Esophagus squamous epithelium (tissue), 5 donors: Measurements from ENCODE around the gene EWSR1. TPM values are rescaled to one million over a fixed set of nuclear protein-coding genes. Genes with fewer than 3 reads are reported as not detected.
"Not testable (repeated sequence)": the region's sequence is repeated elsewhere in the genome, so short reads cannot be mapped to it uniquely, and the experiment has no call there.

Experiments used
- DNase-seq: peaks from one replicate; lab custom pipeline; 2025; lab: John Stamatoyannopoulos, UW
- H3K27ac ChIP-seq, 4 donors: fragments of 200-600 bp; sonication (generic); one replicate each; pipeline ENCODE4 v1.5.1; 2016 to 2019; ENCODE audit warnings: mild to moderate bottlenecking in 1 of 4
- H3K27me3 ChIP-seq, 4 donors: fragments of 200-600 bp; sonication (generic); 1 replicate in 3 of 4; 2 replicates in 1 of 4; pipeline versions ENCODE4 v1.5.1 to v1.6.0; 2017 to 2021; ENCODE audit warnings: antibody characterized with exemption in 1 of 4
- H3K36me3 ChIP-seq, 3 donors: fragments of 200-600 bp; sonication (generic); one replicate each; pipeline ENCODE4 v1.5.1; 2016 to 2019
- H3K4me1 ChIP-seq, 3 donors: fragments of 200-600 bp; sonication (generic); one replicate each; pipeline ENCODE4 v1.5.1; 2017 to 2019
- H3K4me3 ChIP-seq, 4 donors: fragments of 200-600 bp; sonication (generic); 1 replicate in 3 of 4; 2 replicates in 1 of 4; pipeline ENCODE4 v1.5.1; 2016 to 2019; ENCODE audit warnings: mild to moderate bottlenecking in 2 of 4, moderate library complexity in 1 of 4
- H3K9me3 ChIP-seq, 3 donors: fragments of 200-600 bp; sonication (generic); one replicate each; pipeline ENCODE4 v1.5.1; 2016 to 2019
- POLR2A ChIP-seq, 4 donors: fragments of 450-650 bp; IDR thresholded peaks; one replicate each; pipeline ENCODE4 v1.6.1; 2017; ENCODE audit warnings: antibody characterized with exemption in 4 of 4, mild to moderate bottlenecking in 4 of 4, moderate library complexity in 3 of 4
- WGBS, 2 donors: methylation state at CpG; one replicate each; pipeline ENCODE4 v1.1.5; 2018; 5-methylcytosine and 5-hydroxymethylcytosine counted together
- intact Hi-C: fragments of 100-400 bp; cut with DNase I; formaldehyde crosslinking; loops from one replicate; pipeline ENCODE4 v1.15.0; 2022
- total RNA-seq, 4 donors: library from RNA; depleted of rRNA; stranded (reverse); fragments of >200 nt; gene quantifications; one replicate each; pipeline ENCODE4 v1.1.0, GENCODE V29; 2016
- TF ChIP-seq, protein P1 (sequence below), 6 experiments: fragments of 450-650 bp in 4 of 6; fragments of 200-600 bp in 2 of 6; sonication (generic) in 2 of 6; IDR thresholded peaks; one replicate each; pipeline ENCODE4 v1.5.1; 2016 to 2019; ENCODE audit warnings: antibody characterized with exemption in 6 of 6, mild to moderate bottlenecking in 4 of 6, moderate library complexity in 4 of 6
- donor health status: DM: yes; HTN: yes; CAD: no.

EWSR1 gene
- total RNA-seq, 4 donors from 2014 or later, result 124 to 217 (median 174) TPM

DNA sequence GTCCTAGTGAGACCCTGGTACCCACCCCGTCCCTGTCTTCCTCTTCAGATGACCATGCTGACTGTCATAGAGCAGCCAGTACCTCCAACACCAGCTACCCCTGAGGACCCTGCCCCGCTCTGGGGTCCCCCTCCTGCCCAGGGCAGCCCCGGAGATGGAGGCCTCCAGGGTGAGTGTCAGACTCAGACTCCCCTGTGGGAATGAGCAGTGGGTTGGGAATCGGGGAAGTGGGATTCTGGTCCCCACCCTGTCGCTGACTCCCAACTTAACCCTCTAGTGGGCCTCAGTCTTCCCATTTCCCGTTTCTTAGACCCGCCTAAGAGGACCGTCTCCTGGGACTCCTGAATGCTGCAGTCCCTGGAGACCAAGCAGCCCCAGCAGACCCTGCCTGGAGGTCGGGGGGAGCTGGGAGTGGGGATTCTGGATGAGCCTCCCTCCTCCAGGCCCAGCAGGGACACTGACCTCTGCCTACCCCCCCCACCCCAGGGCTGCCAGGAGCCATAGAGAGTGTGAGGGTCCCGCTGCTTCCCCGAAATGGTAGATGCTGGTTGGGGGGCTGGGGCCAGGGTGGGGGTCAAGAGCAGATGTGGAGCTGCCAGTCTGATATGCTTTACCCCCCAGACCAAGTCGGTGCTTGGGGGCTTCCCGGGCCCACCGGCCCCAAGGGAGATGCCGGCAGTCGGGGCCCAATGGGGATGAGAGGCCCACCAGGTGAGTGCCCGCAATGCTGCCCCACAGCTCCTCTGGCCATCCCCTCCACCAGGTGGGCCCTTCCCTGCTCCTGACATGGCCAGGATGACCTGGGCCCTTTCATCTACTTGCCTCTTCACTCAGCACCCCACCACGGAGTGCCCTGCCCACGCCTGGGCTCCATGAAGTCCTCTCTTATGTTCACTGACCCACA is 36.8 kb upstream of the EWSR1 start:
- intact Hi-C loops, result no loop called here
- no peak for DNase-seq
- H3K4me1 ChIP-seq, result peaks cover 0 to 16% (median 5%) of the 10 kb centered on the region in 3 donors

DNA sequence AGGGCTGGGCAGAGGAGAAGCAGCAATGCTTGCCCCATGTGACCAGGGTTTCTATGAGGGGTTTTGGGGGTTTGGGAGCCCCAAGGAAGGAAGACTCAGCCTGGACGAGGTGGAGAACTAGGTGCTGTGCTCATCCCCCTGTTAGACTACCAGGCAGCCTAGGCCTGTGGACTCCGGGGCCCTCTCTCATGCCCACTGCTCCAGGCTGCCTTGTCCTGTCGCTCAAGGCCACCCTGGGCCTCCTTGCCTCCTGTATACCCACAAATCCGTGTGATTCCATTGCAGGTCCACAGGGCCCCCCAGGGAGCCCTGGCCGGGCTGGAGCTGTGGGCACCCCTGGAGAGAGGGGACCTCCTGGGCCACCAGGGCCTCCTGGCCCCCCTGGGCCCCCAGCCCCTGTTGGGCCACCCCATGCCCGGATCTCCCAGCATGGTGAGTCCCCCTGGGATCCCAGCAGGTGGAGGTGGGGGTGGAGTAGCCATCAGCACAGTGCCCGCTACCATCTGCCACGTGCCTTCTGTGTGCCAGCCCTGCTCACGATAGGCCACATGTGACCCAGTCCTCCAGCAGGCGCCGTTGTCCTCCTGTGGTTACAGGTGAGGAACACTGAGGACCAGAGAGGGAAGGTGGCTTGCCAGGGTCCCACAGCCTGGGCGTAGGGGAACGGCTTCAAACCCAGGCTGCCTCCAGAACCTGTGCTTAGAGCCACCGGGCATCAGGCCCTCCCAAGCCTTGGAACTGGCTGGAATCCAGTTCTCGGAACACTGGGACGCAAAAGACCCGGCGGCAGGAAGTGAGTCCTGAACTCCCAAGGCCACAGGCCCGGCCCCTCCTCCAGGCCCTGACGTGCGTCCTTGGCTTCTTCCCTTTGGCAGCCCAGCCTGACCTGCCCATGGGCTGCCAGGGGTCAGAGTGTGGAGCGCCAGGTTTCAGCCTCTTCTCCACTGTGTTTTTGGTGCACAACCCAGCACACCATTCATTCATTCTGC is 35.8 kb upstream of the EWSR1 start:
- no peaks in the 10 kb centered on the region for H3K27me3 ChIP-seq
- H3K9me3 ChIP-seq, result no peaks in the 10 kb centered on the region
- H3K4me1 ChIP-seq, result peaks cover 0 to 13% (median 5%) of the 10 kb centered on the region in 3 donors
- H3K27ac ChIP-seq, result peak overlapping the region in 1 of 4 donors; percentile 49
- TF ChIP-seq, protein P1, sequence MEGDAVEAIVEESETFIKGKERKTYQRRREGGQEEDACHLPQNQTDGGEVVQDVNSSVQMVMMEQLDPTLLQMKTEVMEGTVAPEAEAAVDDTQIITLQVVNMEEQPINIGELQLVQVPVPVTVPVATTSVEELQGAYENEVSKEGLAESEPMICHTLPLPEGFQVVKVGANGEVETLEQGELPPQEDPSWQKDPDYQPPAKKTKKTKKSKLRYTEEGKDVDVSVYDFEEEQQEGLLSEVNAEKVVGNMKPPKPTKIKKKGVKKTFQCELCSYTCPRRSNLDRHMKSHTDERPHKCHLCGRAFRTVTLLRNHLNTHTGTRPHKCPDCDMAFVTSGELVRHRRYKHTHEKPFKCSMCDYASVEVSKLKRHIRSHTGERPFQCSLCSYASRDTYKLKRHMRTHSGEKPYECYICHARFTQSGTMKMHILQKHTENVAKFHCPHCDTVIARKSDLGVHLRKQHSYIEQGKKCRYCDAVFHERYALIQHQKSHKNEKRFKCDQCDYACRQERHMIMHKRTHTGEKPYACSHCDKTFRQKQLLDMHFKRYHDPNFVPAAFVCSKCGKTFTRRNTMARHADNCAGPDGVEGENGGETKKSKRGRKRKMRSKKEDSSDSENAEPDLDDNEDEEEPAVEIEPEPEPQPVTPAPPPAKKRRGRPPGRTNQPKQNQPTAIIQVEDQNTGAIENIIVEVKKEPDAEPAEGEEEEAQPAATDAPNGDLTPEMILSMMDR (IDR thresholded peaks at IDR 0.05), result no peak
- no peak for TF ChIP-seq POLR2A (IDR thresholded peaks at IDR 0.05)
- intact Hi-C loops, result no loop called here
- no peak overlapping the region for H3K4me3 ChIP-seq
- no peak for DNase-seq
- 56 to 64% methylated on average over 3 to 4 of the region's 22 CpGs for WGBS, 2 donors
- H3K36me3 ChIP-seq, result no peaks in the 10 kb centered on the region

More for the DNA sequence above, 36.8 kb upstream of the EWSR1 start:
- 83 to 100% methylated on average over 2 to 9 of the region's 19 CpGs for WGBS, 2 donors
- Histone ChIP-seq H3K27me3 (no peaks in the 10 kb centered on the region), H3K27ac (no peak overlapping the region), H3K9me3 (no peaks in the 10 kb centered on the region), H3K4me3 (no peak overlapping the region), H3K36me3 (no peaks in the 10 kb centered on the region)
- TF ChIP-seq POLR2A (IDR thresholded peaks at IDR 0.05), result no peak
- TF ChIP-seq, protein P1 (IDR thresholded peaks at IDR 0.05), result no peak

DNA sequence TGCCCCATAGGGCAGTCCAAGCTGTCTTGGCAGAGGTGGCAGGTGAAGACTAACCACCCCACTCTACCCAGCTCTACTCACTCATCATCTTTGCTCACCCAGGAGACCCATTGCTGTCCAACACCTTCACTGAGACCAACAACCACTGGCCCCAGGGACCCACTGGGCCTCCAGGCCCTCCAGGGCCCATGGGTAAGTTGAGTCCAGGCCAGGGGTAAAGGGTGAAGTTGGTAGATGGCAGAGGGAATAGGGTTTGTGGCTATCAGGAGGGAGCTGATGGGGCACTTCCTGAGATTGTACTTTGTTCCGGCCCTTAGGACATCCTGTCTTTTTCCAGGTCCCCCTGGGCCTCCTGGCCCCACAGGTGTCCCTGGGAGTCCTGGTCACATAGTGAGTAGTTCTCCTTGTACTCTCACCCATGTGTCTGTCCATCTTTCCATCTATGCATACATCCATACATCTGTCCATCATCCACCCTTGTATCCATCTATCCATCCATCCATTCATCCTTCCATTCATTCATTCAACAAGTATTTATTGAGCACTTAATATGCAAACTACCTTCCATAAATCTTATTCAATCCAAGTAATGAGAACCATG is 34.7 kb upstream of the EWSR1 start:
- intact Hi-C loops, result no loop called here
- no peak overlapping the region for H3K27ac ChIP-seq
- no peaks in the 10 kb centered on the region for H3K27me3 ChIP-seq
- DNase-seq, result no peak
- no peak for TF ChIP-seq POLR2A (IDR thresholded peaks at IDR 0.05)
- TF ChIP-seq, protein P1 (IDR thresholded peaks at IDR 0.05), result no peak
- no peaks in the 10 kb centered on the region for H3K9me3 ChIP-seq
- 75 to 88% methylated on average over 1 of the region's 1 CpG for WGBS, 2 donors
- no peaks in the 10 kb centered on the region for H3K36me3 ChIP-seq
- H3K4me3 ChIP-seq, result no peak overlapping the region
- H3K4me1 ChIP-seq, result peaks cover 0 to 13% (median 5%) of the 10 kb centered on the region in 3 donors

DNA sequence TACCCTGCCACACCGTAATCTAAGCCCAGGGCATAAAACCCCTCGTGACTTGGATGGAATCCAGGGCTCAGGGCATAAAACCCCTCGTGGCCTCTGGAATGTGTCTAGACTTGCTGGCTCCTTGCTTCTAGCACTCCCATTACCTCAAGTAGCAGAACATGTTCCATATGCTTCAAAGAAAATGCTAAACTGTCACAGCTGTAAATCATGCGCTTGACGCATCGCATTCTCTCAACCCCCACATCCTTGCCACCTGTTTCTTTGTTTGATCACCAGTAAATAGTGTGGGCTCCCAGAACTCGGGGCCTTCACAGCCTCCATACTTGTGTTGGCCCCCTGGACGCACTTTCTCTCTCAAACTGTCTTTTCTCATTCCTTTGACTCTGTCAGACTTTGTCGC is 27.6 kb upstream of the EWSR1 start:
- H3K27ac ChIP-seq, H3K4me3 ChIP-seq, H3K27me3 ChIP-seq, H3K9me3 ChIP-seq, H3K36me3 ChIP-seq, H3K4me1 ChIP-seq, intact Hi-C loops, DNase-seq: not testable (repeated sequence)
- WGBS, 2 donors, result 68 to 76% methylated on average over 9 of the region's 9 CpGs

DNA sequence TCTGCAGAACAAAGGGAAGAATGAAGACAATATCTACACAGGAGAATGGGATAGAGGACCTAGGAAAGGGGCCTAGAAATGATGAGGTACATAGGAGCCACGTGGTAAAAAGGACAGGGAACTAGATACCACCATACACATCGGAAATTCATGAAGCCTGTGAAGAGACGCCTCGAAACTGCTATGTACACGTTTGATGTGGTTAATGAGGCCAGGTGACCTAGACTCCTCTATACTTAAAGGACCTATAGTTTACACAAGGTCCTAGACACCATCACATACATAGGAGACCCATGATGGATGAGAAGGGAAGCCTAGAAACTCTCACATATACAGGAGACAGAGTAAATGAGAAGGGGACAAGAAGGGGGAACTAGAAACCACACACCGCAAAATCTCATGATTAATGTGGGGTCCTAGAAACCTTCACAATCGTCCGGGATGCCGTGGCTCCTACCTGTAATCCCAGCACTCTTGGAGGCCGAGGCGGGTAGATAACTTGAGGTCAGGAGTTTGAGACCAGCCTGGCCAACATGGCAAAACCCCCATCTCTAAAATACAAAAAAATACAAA is 24.1 kb upstream of the EWSR1 start:
- Histone ChIP-seq H3K27me3 (no peaks in the 10 kb centered on the region), H3K27ac (no peak overlapping the region), H3K4me1 (peaks cover 0 to 6% (median 0%) of the 10 kb centered on the region in 3 donors), H3K9me3 (peaks cover 0 to 4% (median 0%) of the 10 kb centered on the region in 3 donors), H3K4me3 (no peak overlapping the region), H3K36me3 (no peaks in the 10 kb centered on the region)
- DNase-seq, result no peak
- TF ChIP-seq, protein P1 (IDR thresholded peaks at IDR 0.05), result no peak
- no peak for TF ChIP-seq POLR2A (IDR thresholded peaks at IDR 0.05)
- intact Hi-C loops, result no loop called here
- 72 to 81% methylated on average over 9 to 11 of the region's 11 CpGs for WGBS, 2 donors
